ENCODE data around the gene ATP5F1C.
"Not testable (repeated sequence)": the region's sequence is repeated elsewhere in the genome, so short reads cannot be mapped to it uniquely, and the experiment has no call there.

The ATP5F1C gene

GRCh38 chr10:7794251-7795026 is 6.5 kb downstream of the ATP5F1C start:
- DNase-seq (ENCODE audit: low read depth in 2 of 2), result no peak

- DNase-seq (ENCODE audit: low read depth in 2 of 2), result no peak
These were observed 7.6 kb downstream of the ATP5F1C start for GRCh38 chr10:7795605-7796004.

- no peak for DNase-seq (ENCODE audit: low read depth in 2 of 2)
These were observed 9.6 kb downstream of the ATP5F1C start for GRCh38 chr10:7797582-7797981.

- DNase-seq (ENCODE audit: low read depth in 2 of 2), result no peak
These were observed 14.6 kb downstream of the ATP5F1C start for GRCh38 chr10:7802606-7803005.

- no peak for DNase-seq (ENCODE audit: low read depth in 2 of 2)
These were observed 16.2 kb downstream of the ATP5F1C start for GRCh38 chr10:7804216-7804615.

GRCh38 chr10:7804741-7805140 is 16.8 kb downstream of the ATP5F1C start:
- no peak for DNase-seq (ENCODE audit: low read depth in 2 of 2)

- no peak for DNase-seq (ENCODE audit: low read depth in 2 of 2)
These were observed 20.8 kb downstream of the ATP5F1C start for GRCh38 chr10:7808686-7809267.

GRCh38 chr10:7810443-7810842 is 22.5 kb downstream of the ATP5F1C start:
- no peak for DNase-seq (ENCODE audit: low read depth in 2 of 2)

GRCh38 chr10:7811000-7811399 is 23.0 kb downstream of the ATP5F1C start:
- no peak for DNase-seq (ENCODE audit: low read depth in 2 of 2)

- not testable (repeated sequence) for DNase-seq (ENCODE audit: low read depth in 2 of 2)
These were observed 23.8 kb downstream of the ATP5F1C start for GRCh38 chr10:7811743-7812142.

- no peak for DNase-seq (ENCODE audit: low read depth in 2 of 2)
These were observed 25.5 kb downstream of the ATP5F1C start for GRCh38 chr10:7813481-7813880.

GRCh38 chr10:7817576-7817975 is 29.6 kb downstream of the ATP5F1C start:
- DNase-seq (ENCODE audit: low read depth in 2 of 2), result no peak

- DNase-seq (ENCODE audit: low read depth in 2 of 2), result no peak
These were observed 30.0 kb downstream of the ATP5F1C start for GRCh38 chr10:7817984-7818294.

GRCh38 chr10:7818295-7819120 is 30.5 kb downstream of the ATP5F1C start, which contains the start of gene TAF3:
Gene TAF3 (plus strand): TSS chr10:7818505. CDS start chr10:7818710, 205 bp downstream.
- peak; percentile 86 to 90 for DNase-seq (ENCODE audit: low read depth in 2 of 2)

GRCh38 chr10:7819121-7819460 is 31.1 kb downstream of the ATP5F1C start:
- DNase-seq (ENCODE audit: low read depth in 2 of 2), result peak in 1 of 2 donors; percentile 1

- no peak for DNase-seq (ENCODE audit: low read depth in 2 of 2)
These were observed 36.3 kb downstream of the ATP5F1C start for GRCh38 chr10:7824251-7824650.

GRCh38 chr10:7826971-7827370 is 39.0 kb downstream of the ATP5F1C start:
- no peak for DNase-seq (ENCODE audit: low read depth in 2 of 2)

GRCh38 chr10:7829289-7829834 is 41.4 kb downstream of the ATP5F1C start:
- no peak for DNase-seq (ENCODE audit: low read depth in 2 of 2)

GRCh38 chr10:7832060-7832459 is 44.1 kb downstream of the ATP5F1C start:
- DNase-seq (ENCODE audit: low read depth in 2 of 2), result no peak

GRCh38 chr10:7833210-7833609 is 45.2 kb downstream of the ATP5F1C start:
- DNase-seq (ENCODE audit: low read depth in 2 of 2), result no peak

GRCh38 chr10:7834262-7834661 is 46.3 kb downstream of the ATP5F1C start:
- DNase-seq (ENCODE audit: low read depth in 2 of 2), result no peak

- DNase-seq (ENCODE audit: low read depth in 2 of 2), result no peak
These were observed 48.6 kb downstream of the ATP5F1C start for GRCh38 chr10:7836571-7836970.

- DNase-seq (ENCODE audit: low read depth in 2 of 2), result no peak
These were observed 58.6 kb downstream of the ATP5F1C start for GRCh38 chr10:7846591-7846990.

Data from stimulated activated CD4-positive, alpha-beta T cell treated with anti-CD3 and anti-CD28 coated beads, Interleukin-15, amount 100 ng/mL, for 48 hours (primary cell).